Cardiac fibroblast (primary cell): Measurements from ENCODE around the gene HSD17B13.
"Not testable (repeated sequence)": the region's sequence is repeated elsewhere in the genome, so short reads cannot be mapped to it uniquely, and the experiment has no call there.

Source experiments
- DNase-seq, 2 donors: peaks; one replicate each; pipeline versions ENCODE4 v3.0.0 to v3.0.0-alpha.2; 2010; ENCODE audit warnings: low read depth in 2 of 2
- H3K4me3 ChIP-seq, 2 donors: replicated peaks in 1 of 2; 1 replicate in 1 of 2; 2 replicates in 1 of 2; pipeline ENCODE4 v1.5.1; 2011; ENCODE audit warnings: low read depth in 2 of 2, low read length in 2 of 2, mild to moderate bottlenecking in 2 of 2, moderate library complexity in 1 of 2
- TF ChIP-seq, protein P1 (sequence below): IDR thresholded peaks from one replicate; pipeline ENCODE4 v1.5.1; 2011; ENCODE audit warnings: low read depth, mild to moderate bottlenecking, low read length, inconsistent platforms

The HSD17B13 gene

DNA sequence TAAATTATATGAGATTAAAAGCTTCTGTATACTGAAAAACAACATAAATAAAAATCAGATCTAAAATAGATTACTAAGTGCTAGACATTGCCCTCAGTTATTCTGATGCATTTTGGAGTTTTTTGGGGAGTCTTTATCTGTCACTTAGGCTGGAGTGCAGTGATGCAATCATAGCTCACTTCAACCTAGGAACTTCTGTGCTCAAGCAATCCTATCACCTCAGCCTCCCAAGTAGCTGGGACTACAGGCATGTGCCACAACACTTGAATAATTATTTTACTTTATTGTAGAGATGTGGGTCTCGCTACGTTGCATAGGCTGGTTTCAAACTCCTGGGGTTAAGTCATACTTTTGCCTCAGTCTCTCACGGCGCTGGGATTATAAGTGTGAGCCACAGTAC lies 36.6 kb upstream of the HSD17B13 start:
- TF ChIP-seq, protein P1, sequence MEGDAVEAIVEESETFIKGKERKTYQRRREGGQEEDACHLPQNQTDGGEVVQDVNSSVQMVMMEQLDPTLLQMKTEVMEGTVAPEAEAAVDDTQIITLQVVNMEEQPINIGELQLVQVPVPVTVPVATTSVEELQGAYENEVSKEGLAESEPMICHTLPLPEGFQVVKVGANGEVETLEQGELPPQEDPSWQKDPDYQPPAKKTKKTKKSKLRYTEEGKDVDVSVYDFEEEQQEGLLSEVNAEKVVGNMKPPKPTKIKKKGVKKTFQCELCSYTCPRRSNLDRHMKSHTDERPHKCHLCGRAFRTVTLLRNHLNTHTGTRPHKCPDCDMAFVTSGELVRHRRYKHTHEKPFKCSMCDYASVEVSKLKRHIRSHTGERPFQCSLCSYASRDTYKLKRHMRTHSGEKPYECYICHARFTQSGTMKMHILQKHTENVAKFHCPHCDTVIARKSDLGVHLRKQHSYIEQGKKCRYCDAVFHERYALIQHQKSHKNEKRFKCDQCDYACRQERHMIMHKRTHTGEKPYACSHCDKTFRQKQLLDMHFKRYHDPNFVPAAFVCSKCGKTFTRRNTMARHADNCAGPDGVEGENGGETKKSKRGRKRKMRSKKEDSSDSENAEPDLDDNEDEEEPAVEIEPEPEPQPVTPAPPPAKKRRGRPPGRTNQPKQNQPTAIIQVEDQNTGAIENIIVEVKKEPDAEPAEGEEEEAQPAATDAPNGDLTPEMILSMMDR = no peak
- no peak for DNase-seq
- H3K4me3 ChIP-seq = no peak overlapping the region

DNA sequence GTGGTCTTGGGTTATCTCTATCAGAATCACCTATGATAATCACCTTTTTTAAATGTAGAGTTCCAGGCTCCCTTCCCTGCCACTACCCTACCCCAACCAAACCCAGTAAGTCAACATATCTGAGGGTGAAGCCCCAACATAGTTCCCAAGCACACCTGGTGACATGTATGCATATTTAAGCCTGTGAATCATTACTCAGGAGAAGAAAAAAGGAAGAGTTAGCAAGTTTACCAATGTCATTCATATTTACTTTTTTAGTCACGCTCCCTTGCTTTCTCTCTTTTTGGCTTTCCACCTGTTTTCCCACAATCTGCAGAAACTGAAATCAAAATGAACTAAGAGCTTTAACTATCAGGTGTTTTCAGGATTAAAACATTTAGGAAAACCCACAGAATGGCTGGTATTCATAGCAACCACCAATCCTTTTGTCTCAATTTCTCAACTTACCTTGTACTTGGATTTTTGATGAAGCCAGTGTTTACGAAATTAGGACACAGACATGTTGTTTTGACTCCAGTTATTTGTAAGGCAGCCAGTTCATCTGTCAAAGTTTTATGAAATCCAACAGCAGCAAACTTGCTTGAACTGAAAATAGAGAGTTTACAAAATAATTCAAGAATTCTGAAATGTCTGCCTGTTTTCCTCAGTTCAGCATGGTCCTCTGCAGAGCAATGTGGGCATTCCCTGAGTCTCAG lies 34.3 kb upstream of the HSD17B13 start:
- no peak overlapping the region for H3K4me3 ChIP-seq
- DNase-seq = no peak
- TF ChIP-seq, protein P1 = no peak

DNA sequence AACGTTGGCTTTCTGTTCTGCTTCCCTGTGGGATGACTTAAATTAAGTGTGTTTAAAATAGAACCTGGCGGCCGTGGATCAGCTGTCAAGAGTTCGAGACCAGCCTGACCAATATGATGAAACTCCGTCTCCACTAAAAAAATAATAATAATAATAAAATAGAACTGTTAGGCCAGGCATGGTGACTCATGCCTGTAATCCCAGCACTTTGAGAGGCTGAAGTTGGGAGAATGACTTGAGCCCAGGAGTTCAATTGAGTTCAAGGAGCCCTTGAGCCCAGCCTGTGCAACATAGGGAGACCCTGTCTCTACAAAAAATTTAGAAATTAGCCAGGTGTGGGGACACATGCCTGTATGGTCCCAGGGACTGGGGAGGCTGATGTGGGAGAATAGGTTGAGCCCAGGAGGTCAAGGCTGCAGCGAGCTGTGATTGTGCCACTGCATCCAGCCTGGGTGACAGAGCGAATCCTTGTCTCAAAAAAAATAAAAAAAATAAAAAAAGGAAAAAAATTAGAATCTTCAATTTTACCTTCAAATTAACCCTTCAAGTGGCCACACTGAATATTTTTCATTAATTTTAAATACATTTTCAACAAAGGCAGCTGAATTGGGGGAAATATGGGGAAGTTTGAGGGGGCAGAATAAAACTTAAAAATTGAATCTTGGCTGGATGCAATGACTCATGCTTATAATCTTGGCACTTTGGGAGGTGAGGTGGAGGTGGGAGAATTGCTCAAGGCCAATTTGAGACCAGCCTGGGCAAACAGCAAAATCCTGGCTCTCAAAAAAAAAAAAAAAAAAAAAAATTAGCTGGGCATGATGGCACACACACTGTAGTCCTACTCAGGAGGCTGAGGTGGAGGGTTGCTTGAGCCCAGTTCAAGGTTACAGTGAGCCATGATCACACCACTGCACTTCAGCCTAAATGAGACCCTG lies 31.8 kb upstream of the HSD17B13 start:
- DNase-seq = peak; percentile 33 to 68
- no peak overlapping the region for H3K4me3 ChIP-seq
- TF ChIP-seq, protein P1 = no peak

DNA sequence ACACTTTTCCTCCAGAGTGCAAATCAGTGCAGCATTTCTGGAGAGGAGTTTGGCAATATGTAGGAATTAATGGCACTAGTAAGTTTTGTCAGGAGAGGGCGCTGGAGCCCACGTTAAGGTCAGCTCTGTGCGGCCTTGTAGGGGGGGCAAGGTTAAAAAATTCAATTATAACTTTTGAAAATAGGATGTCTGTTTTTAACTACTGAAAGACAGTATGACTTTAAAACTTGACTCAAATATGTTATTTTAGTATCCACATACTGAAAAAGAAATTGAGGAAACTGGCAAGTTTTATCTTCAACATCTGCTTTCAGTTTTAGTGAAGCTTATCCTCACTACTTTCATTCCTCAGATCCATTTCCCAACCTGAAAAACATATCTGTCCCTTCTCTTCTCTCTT lies 30.9 kb upstream of the HSD17B13 start:
- DNase-seq = peak; percentile 67 to 79
- TF ChIP-seq, protein P1 = peak; percentile 71
- H3K4me3 ChIP-seq = no peak overlapping the region

DNA sequence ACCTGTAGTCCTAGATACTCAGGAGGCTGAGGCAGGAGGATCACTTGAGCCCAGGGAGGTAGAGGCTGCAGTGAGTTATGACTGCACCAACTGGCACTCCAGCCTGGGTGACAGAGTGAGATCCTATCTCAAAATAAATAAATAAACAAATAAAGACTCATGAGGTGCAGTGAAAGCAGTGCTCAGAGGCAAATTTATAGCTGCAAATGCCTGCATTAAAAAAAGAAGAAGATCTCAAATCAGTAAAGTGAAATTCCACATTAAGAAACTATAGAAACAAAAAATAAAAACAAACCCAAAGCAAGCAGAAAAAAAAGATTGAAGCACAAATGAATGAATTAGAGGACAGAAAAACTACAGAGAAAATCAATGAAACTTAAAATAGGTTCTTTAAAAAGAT lies 22.5 kb upstream of the HSD17B13 start:
- H3K4me3 ChIP-seq = no peak overlapping the region
- TF ChIP-seq, protein P1 = no peak
- no peak for DNase-seq

DNA sequence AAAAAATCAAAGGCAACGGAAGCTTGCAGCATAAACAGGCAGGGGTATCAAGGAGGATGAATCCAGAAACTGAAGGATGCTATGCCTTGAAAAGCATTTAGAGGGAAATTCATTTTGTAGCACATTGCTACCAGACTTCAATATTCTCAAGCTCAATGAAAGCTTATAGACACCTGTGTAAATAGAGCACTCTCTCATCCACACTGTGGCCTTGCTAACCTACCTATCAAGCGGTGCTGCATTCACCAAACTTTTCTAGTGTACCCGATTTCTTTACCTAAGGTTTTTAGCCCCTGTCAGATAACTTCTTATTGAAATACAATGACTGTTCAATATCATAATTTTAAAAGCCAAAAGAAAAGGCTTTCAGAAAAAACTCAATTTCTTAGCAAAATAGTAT lies 20.2 kb upstream of the HSD17B13 start:
- TF ChIP-seq, protein P1 = no peak
- no peak overlapping the region for H3K4me3 ChIP-seq
- no peak for DNase-seq

DNA sequence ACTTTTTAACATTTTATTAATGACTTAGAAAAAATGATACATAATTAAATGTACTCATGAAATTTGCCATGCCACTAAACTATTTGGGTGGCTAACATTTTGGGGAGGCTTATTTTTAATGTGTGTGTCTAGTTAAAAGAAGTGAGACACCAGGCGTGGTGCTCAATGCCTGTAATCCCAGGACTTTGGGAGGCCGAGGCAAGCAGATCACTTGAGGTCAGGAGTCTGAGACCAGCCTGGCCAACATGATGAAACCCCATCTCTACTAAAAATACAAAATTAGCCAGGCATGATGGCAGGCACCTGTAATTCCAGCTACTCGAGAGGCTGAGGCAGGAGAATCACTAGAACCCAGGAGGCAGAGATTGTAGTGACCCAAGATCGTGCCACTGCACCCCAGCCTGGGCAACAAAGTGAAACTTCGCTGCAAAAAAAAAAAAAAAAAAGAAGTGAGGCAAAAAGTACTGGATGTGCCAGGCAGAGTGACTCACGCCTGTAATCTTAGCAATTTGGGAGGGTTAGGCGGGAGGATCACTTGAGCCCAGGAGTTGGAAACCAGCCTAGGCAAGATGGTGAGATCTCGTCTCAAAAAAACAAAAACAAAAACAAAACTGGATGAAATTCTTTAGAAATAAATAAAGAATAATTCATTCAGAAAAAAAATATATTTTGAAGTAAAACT lies 19.4 kb upstream of the HSD17B13 start:
- not testable (repeated sequence) for H3K4me3 ChIP-seq
- DNase-seq = peak; percentile 75 to 82
